ENCODE data around the gene NSRP1. TPM values are rescaled to one million over a fixed set of nuclear protein-coding genes. Genes with fewer than 3 reads are reported as not detected.

Gene NSRP1
- total RNA-seq, 1 donor, result 12.7 TPM

DNA sequence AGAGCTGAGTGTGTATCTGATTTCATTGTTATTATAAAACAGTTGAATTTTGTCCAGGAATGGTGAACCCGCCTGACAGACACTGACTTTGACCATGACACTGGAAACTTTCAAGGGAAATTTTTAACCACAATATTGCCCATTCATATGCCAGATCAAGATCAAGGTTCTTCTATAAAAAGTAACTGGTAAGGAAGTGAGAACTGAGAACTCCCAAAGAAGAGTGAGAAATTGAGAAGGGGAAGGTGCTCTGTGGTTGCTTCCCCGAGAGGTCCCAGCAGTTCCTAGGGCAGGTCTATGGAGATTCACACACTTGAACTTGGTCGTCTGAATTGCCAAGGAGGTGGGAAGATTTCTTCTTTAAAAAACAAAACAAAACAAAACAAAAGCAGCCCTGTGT lies 91.6 kb downstream of the NSRP1 start:
- no peaks in the 10 kb centered on the region for H3K4me1 ChIP-seq (ENCODE audit: insufficient read depth, low read length)
- no peaks in the 10 kb centered on the region for H3K36me3 ChIP-seq (ENCODE audit: insufficient read depth, low read length)
- TF ChIP-seq, protein P1, sequence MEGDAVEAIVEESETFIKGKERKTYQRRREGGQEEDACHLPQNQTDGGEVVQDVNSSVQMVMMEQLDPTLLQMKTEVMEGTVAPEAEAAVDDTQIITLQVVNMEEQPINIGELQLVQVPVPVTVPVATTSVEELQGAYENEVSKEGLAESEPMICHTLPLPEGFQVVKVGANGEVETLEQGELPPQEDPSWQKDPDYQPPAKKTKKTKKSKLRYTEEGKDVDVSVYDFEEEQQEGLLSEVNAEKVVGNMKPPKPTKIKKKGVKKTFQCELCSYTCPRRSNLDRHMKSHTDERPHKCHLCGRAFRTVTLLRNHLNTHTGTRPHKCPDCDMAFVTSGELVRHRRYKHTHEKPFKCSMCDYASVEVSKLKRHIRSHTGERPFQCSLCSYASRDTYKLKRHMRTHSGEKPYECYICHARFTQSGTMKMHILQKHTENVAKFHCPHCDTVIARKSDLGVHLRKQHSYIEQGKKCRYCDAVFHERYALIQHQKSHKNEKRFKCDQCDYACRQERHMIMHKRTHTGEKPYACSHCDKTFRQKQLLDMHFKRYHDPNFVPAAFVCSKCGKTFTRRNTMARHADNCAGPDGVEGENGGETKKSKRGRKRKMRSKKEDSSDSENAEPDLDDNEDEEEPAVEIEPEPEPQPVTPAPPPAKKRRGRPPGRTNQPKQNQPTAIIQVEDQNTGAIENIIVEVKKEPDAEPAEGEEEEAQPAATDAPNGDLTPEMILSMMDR (IDR thresholded peaks at IDR 0.05; ENCODE audit: extremely low read depth, low read depth, low read length), result no peak
- H2AFZ ChIP-seq (ENCODE audit: low read length), result no peak overlapping the region
- H3K27me3 ChIP-seq (ENCODE audit: insufficient read depth, low read length), result peaks cover 2% of the 10 kb centered on the region
- no peaks in the 10 kb centered on the region for H3K9me3 ChIP-seq (ENCODE audit: low read depth, low read length)
- no peak overlapping the region for H3K4me2 ChIP-seq (ENCODE audit: insufficient read depth, low read length)
- no peaks in the 10 kb centered on the region for H3K79me2 ChIP-seq (ENCODE audit: insufficient read depth, low read length)
- DNase-seq (ENCODE audit: insufficient read length, low spot score, missing footprints), result no peak
- no peak overlapping the region for H3K4me3 ChIP-seq (ENCODE audit: insufficient read depth, low read length)
- H3K27ac ChIP-seq (ENCODE audit: low read depth, low read length), result no peak overlapping the region
- no peaks in the 10 kb centered on the region for H4K20me1 ChIP-seq (ENCODE audit: insufficient read depth, low read length)

DNA sequence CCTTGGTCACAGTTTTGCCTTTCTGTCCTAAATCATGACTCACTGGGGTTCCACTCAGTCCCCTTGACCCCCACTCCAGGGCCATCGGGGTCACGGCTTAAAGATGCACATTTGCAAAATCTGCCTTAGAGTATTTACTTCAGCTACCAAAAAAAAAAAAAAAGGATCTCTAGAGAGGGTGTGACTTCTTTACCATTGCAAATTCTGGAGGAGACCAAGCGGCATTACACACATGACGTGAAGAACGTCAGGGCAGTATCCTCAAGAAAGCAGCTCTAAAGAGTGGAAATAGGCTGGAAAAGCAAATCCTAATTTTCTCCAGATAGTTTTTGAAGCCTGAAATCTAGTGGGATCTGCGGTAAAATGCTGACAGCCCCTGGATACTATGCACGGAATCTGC lies 93.3 kb downstream of the NSRP1 start:
- no peak overlapping the region for H3K4me2 ChIP-seq (ENCODE audit: insufficient read depth, low read length)
- H3K36me3 ChIP-seq (ENCODE audit: insufficient read depth, low read length), result no peaks in the 10 kb centered on the region
- no peak for DNase-seq (ENCODE audit: insufficient read length, low spot score, missing footprints)
- TF ChIP-seq, protein P1 (IDR thresholded peaks at IDR 0.05; ENCODE audit: extremely low read depth, low read depth, low read length), result no peak
- H4K20me1 ChIP-seq (ENCODE audit: insufficient read depth, low read length), result no peaks in the 10 kb centered on the region
- no peaks in the 10 kb centered on the region for H3K9me3 ChIP-seq (ENCODE audit: low read depth, low read length)
- H2AFZ ChIP-seq (ENCODE audit: low read length), result no peak overlapping the region
- H3K79me2 ChIP-seq (ENCODE audit: insufficient read depth, low read length), result no peaks in the 10 kb centered on the region
- H3K4me1 ChIP-seq (ENCODE audit: insufficient read depth, low read length), result no peaks in the 10 kb centered on the region
- H3K27ac ChIP-seq (ENCODE audit: low read depth, low read length), result no peak overlapping the region
- peaks cover 2% of the 10 kb centered on the region for H3K27me3 ChIP-seq (ENCODE audit: insufficient read depth, low read length)
- no peak overlapping the region for H3K4me3 ChIP-seq (ENCODE audit: insufficient read depth, low read length)

DNA sequence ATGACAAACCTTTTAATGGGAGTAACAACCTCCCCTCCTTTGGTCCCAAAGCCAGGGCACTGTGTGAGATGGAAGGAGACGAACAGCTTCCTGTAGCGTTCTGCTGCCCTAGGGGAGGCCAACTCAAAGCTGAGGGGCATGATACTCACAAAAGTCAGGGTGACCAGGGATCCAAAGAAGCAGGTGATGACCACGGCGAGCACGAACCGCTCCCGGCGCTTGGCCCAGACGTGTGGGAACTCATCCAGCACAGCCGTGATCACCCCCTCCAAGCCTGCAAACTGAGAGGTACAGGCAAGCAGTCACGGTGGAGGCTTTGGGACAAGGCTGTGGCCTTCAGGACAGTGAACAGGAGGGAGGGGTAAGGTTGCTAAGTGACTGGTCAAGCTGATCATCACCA lies 93.8 kb downstream of the NSRP1 start:
- H3K27ac ChIP-seq (ENCODE audit: low read depth, low read length), result no peak overlapping the region

DNA sequence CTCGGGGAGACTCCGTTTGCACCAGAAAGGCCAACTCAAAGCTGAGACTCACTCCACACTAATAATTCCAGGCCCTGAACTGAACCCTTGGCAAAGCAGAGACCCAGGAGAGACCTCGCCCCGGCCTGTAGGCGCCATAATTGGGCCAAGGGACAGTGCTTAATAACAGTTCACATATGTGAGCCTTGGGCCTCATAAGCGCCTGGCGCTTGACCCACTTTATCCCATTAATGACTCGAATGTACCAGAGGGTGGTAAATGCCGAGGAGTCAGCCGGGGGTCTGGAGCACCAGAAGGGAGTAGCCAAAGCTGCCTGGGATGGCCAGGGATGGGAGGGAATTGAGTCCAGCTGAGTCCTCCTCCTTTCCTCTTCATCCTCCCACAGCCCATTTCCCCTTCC lies 94.3 kb downstream of the NSRP1 start:
- no peaks in the 10 kb centered on the region for H3K79me2 ChIP-seq (ENCODE audit: insufficient read depth, low read length)
- TF ChIP-seq, protein P1 (IDR thresholded peaks at IDR 0.05; ENCODE audit: extremely low read depth, low read depth, low read length), result no peak
- H4K20me1 ChIP-seq (ENCODE audit: insufficient read depth, low read length), result no peaks in the 10 kb centered on the region
- H3K4me1 ChIP-seq (ENCODE audit: insufficient read depth, low read length), result no peaks in the 10 kb centered on the region
- no peaks in the 10 kb centered on the region for H3K36me3 ChIP-seq (ENCODE audit: insufficient read depth, low read length)
- H3K27me3 ChIP-seq (ENCODE audit: insufficient read depth, low read length), result peaks cover 2% of the 10 kb centered on the region
- H3K9me3 ChIP-seq (ENCODE audit: low read depth, low read length), result no peaks in the 10 kb centered on the region
- H3K27ac ChIP-seq (ENCODE audit: low read depth, low read length), result no peak overlapping the region
- H3K4me2 ChIP-seq (ENCODE audit: insufficient read depth, low read length), result no peak overlapping the region
- H3K4me3 ChIP-seq (ENCODE audit: insufficient read depth, low read length), result no peak overlapping the region
- H2AFZ ChIP-seq (ENCODE audit: low read length), result no peak overlapping the region
- no peak for DNase-seq (ENCODE audit: insufficient read length, low spot score, missing footprints)

More for the DNA sequence above, 93.8 kb downstream of the NSRP1 start:
- Histone ChIP-seq H3K27me3 (ENCODE audit: insufficient read depth, low read length) (peaks cover 2% of the 10 kb centered on the region), H2AFZ (ENCODE audit: low read length) (no peak overlapping the region), H4K20me1 (ENCODE audit: insufficient read depth, low read length) (no peaks in the 10 kb centered on the region), H3K4me2 (ENCODE audit: insufficient read depth, low read length) (no peak overlapping the region), H3K9me3 (ENCODE audit: low read depth, low read length) (no peaks in the 10 kb centered on the region), H3K79me2 (ENCODE audit: insufficient read depth, low read length) (no peaks in the 10 kb centered on the region), H3K4me1 (ENCODE audit: insufficient read depth, low read length) (no peaks in the 10 kb centered on the region), H3K36me3 (ENCODE audit: insufficient read depth, low read length) (no peaks in the 10 kb centered on the region), H3K4me3 (ENCODE audit: insufficient read depth, low read length) (no peak overlapping the region)
- no peak for DNase-seq (ENCODE audit: insufficient read length, low spot score, missing footprints)
- TF ChIP-seq, protein P1 (IDR thresholded peaks at IDR 0.05; ENCODE audit: extremely low read depth, low read depth, low read length), result no peak
